Measurements from ENCODE around the gene MRPL22. TPM values are rescaled to one million over a fixed set of nuclear protein-coding genes. Genes with fewer than 3 reads are reported as not detected.

The MRPL22 gene
- total and polyA plus RNA-seq, 2 of the 13 experiments (the other 11 are each of a cell fraction or from before 2014, with no cell fraction given), result 66.8 to 84.8 TPM

- TF ChIP-seq GPN1 (CRISPR knock-in tag; IDR thresholded peaks at IDR 0.05; ENCODE audit: borderline replicate concordance), result no peak
- TF ChIP-seq ZBTB40 (IDR thresholded peaks at IDR 0.05), result no peak
- no peak for TF ChIP-seq ZBTB40 (CRISPR knock-in tag; IDR thresholded peaks at IDR 0.05)
- no peak for TF ChIP-seq ZBTB42 (CRISPR knock-in tag; IDR thresholded peaks at IDR 0.05)
- no peak for TF ChIP-seq ZNF629 (CRISPR knock-in tag; conservative IDR thresholded peaks at IDR 0.05)
- no peak for TF ChIP-seq HES4 (CRISPR knock-in tag; IDR thresholded peaks at IDR 0.05; ENCODE audit: borderline replicate concordance)
- no peak; the same call in 1 of the 2 replicates for TF ChIP-seq ARID4A (CRISPR knock-in tag; IDR thresholded peaks at IDR 0.05; ENCODE audit: borderline replicate concordance)
- no peak for TF ChIP-seq DBP (CRISPR knock-in tag; IDR thresholded peaks at IDR 0.05; ENCODE audit: not compliant biosample characterization)
- no peak for TF ChIP-seq ZFP62 (CRISPR knock-in tag; IDR thresholded peaks at IDR 0.05)
- TF ChIP-seq ZNF598 (CRISPR knock-in tag; IDR thresholded peaks at IDR 0.05; ENCODE audit: borderline replicate concordance), result no peak
- no peak for TF ChIP-seq ZNF3 (CRISPR knock-in tag; IDR thresholded peaks at IDR 0.05)
- TF ChIP-seq RCOR2 (CRISPR knock-in tag; IDR thresholded peaks at IDR 0.05), result peak; percentile 49; the same call in 1 of the 2 replicates
- no peak for TF ChIP-seq RNF2 (conservative IDR thresholded peaks at IDR 0.05; ENCODE audit: low read depth)
- TF ChIP-seq ATF2 (CRISPR knock-in tag; IDR thresholded peaks at IDR 0.05), result no peak
- TF ChIP-seq ZNF10 (CRISPR knock-in tag; IDR thresholded peaks at IDR 0.05; ENCODE audit: borderline replicate concordance, low read depth), result no peak
- no peak for TF ChIP-seq ZNF7 (CRISPR knock-in tag; IDR thresholded peaks at IDR 0.05)
Measured at GRCh38 chr5:155008669-155009068, 67.8 kb downstream of the MRPL22 start (continued).
